HG03565 (cell line): ENCODE results near the gene TNFSF15.
A peak's percentile ranks its signal among the peaks of the same experiment; 100 is the strongest.
"Not testable (repeated sequence)": the region's sequence is repeated elsewhere in the genome, so short reads cannot be mapped to it uniquely, and the experiment has no call there.

ENCODE experiments used
- ATAC-seq: cut with Tn5 transposase; IDR thresholded peaks from one replicate; pipeline ENCODE4 v1.9.1; 2021; ENCODE audit warnings: mild to moderate bottlenecking, moderate library complexity; ENCODE audit not compliant: unreplicated experiment

Gene TNFSF15

DNA sequence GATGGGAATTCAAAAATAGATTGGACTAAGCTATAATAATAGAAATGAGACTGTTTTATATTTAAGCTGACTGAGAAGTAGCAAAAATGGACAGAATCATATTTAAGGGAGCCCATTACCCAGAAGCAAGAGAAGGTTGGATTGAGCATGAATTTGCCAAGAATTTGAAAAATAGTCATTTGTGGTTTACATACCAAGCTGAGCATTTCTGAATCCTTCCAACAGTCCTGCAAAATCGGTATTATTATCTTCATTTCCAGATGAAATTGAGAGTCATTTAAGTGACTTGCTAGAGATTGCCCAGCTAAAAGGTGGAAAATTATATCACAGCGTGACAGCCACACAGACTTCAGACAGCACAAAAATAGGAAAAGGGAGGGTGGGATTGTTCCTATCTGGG, 48.4 kb downstream of the TNFSF15 start:
- ATAC-seq, result no peak

DNA sequence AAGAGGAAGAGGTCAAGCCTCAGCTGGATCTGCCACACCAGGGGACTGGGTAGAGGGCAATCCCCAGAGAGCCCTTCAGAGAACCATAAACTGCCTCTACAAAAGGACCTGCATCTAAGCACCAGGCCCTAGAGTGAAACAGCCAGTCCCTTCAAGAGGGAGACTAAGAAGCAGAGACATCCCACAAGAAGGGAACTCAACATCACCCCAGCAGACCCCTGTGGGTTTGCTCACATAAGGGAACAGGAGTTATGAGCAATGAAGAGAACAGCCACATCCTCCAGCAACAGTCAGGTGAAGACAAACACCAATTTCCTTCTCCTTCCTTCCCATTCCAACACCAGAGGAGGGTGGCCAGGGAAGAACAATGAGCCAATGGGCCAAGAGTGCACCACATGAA, 48.9 kb downstream of the TNFSF15 start:
- ATAC-seq, result no peak

DNA sequence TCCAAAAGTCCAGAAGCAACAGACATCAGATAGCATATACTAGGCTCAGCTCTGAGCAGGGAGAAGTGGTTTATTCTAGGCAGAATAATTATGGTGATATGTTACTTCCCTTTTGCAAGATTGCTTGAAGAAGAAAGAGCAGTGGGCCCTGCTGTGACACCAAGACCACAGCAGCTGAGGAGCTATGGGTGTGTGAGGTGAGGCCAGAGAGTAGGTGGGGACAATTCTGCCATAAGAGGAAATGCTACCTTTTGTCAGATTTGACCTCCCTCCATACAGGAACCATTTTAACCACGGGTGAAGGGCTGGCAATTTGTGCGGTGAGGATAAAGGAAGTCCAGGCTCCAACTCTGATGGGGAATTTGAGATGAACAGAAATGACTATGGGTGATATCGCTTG, 51.3 kb downstream of the TNFSF15 start:
- peak; percentile 63 for ATAC-seq

DNA sequence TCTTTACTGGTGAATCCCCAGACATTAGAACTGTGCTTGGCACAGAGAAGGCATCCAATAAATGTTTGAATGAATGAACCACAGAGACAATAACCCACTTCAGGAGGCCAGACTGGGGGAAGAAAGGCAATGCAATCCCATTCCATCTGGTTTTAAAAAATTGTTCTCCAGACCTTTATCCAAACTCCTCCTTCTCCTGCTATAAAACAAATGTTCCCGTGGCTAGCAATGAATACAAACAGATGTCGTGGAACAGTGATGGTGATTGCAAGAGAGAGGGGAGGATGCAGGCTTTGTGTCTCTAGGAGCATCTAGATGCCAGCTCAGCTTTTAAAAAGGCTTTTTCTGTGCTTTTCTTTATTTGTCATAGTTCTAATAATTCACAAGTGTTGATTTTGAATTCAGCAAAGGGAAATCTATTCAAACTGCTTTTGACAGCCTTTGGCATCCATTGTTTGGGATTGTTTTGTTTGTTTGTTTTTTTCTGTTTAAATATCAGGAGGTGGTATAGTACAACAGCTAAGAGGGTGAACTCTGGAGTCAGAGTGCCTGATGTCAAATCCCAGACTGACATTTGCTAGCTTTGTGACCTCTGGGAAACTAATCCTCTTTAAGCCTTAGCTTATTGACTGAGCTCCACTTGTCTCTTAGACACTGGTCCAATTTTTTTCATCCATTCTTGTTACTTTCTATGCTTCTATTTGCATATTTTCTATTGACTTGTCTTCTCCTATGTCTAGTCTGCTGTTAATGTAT, 59.1 kb downstream of the TNFSF15 start:
- no peak for ATAC-seq

- ATAC-seq, result no peak
These were observed 59.8 kb downstream of the TNFSF15 start for GRCh38 chr9:114745879-114746550.

GRCh38 chr9:114745108-114745848, 60.6 kb downstream of the TNFSF15 start:
- ATAC-seq, result no peak

GRCh38 chr9:114743446-114743845, 62.4 kb downstream of the TNFSF15 start:
- no peak for ATAC-seq

- ATAC-seq, result no peak
These were observed 62.9 kb downstream of the TNFSF15 start for GRCh38 chr9:114742947-114743346.

GRCh38 chr9:114741521-114741920, 64.3 kb downstream of the TNFSF15 start:
- ATAC-seq, result not testable (repeated sequence)

GRCh38 chr9:114738581-114739316, 67.1 kb downstream of the TNFSF15 start:
- no peak for ATAC-seq

DNA sequence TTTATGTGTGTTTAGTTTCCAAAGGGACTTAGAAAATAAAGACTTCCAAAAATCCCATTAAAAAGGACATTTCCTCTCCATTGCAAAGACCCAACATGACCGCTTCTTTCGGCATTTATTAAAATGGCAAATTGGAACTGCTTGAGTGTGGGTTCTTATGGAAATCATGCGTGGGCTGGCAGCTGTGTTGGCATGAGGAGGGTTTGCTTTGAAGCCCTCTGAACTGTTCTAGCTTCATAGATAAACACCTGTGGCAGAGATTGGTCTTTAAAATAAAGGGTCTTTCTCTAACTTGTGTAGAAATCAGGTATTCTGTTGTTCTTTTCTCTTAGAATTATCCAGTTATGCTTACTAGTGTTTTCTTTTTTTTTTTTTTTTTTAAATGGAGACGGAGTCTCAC, 68.0 kb downstream of the TNFSF15 start:
- ATAC-seq, result no peak

DNA sequence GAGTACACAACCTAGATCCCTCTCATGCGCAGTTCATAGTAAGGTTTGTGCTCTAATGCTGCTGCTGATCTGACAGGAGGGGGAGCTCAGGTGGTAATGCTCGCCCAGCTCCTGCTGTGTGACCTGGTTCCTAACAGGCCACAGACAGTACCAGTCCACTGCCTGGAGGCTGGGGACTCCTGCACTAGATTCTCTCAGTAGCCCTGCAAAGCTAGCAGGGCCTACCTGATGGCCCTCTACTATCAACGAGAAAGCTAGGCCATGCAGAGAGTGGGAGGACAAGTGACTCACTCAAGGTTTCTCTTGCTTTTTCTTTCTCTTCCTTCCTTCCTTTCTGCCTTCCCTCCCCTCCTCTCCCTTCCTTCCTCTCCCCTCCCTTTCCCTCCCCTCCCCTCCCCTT, 68.7 kb downstream of the TNFSF15 start:
- ATAC-seq, result no peak

GRCh38 chr9:114735704-114736103, 70.1 kb downstream of the TNFSF15 start:
- no peak for ATAC-seq

DNA sequence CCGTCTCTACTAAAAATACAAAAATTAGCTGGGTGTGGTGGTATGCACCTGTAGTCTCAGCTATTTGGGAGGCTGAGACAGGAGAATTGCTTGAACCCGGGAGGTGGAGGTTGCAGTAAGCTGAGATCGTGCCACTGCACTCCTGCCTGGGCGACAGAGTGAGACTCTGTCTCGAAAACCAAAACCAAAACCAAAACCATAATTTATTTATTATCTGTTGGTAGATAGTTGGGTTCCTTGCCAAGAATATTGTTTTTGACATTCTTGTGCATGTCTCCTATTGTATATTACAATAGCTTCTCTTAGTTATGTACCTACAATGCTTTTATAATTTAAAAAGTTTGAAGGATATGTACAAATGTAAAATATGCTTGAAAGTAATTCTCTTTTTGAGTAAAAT, 70.7 kb downstream of the TNFSF15 start:
- ATAC-seq, result not testable (repeated sequence)
